AG09309 (cell line): ENCODE data around the gene FRRS1.
A peak's percentile ranks its signal among the peaks of the same experiment; 100 is the strongest.

ENCODE experiments used
- DNase-seq: peaks from one replicate; pipeline ENCODE4 v3.0.0-alpha.2; 2010; ENCODE audit warnings: low read depth
- H3K4me3 ChIP-seq: 2 replicates; pipeline ENCODE4 v1.5.1; 2011; ENCODE audit warnings: mild to moderate bottlenecking, low read depth, low read length, moderate library complexity; ENCODE audit not compliant: control insufficient read depth
- CTCF ChIP-seq: IDR thresholded peaks from 2 replicates; pipeline ENCODE4 v1.5.1; 2011; ENCODE audit warnings: mild to moderate bottlenecking, low read depth, low read length, inconsistent platforms; ENCODE audit not compliant: insufficient read depth, control insufficient read depth; ENCODE audit errors: missing control alignments

Gene FRRS1

GRCh38 chr1:99726407-99726806, 40.0 kb downstream of the FRRS1 start:
- DNase-seq, result no peak
- TF ChIP-seq CTCF, result no peak
- H3K4me3 ChIP-seq, result no peak overlapping the region

DNA sequence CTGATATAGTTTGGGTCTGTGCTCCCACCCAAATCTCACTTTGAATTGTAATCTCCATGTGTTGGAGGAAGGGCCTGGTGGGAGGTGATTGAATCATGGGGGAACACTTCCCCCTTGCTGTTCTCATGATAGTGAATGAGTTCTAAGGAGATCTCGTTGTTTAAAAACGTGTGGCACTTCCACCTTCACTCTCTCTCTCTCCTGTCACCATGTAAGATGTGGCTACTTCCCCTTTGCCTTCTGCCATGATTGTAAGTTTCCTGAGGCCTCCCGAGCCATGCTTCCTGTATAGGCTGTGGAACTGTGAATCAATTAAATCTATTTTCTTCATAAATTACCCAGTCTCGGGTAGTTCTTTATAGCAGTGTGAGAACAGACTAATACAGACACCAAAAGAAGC, 40.4 kb downstream of the FRRS1 start:
- no peak for DNase-seq
- no peak for TF ChIP-seq CTCF
- no peak overlapping the region for H3K4me3 ChIP-seq

DNA sequence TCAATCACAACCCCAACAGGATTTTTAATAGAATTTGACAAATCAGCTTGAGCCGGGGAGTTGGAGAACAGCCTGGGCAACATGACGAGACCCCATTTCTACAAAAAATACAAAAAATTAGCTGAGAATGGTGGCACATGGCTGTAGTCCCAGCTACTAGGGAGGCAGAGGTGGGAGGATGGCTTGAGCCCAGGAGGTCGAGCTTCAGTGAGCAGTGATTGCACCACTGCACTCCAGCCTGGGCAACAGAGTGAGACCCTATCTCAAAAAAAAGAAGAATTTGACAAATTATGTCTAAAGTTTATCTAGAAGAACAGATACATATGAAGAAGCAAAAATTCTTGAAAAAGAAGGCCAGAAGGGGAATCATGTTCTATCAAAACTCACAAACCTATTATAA, 43.2 kb downstream of the FRRS1 start:
- no peak overlapping the region for H3K4me3 ChIP-seq
- DNase-seq, result no peak
- no peak for TF ChIP-seq CTCF

- no peak for DNase-seq
Observed at GRCh38 chr1:99717005-99717404, 49.4 kb downstream of the FRRS1 start.

GRCh38 chr1:99713006-99713405, 53.4 kb downstream of the FRRS1 start:
- H3K4me3 ChIP-seq, result no peak overlapping the region
- TF ChIP-seq CTCF, result no peak
- DNase-seq, result no peak

More at GRCh38 chr1:99717005-99717404, 49.4 kb downstream of the FRRS1 start:
- H3K4me3 ChIP-seq, result no peak overlapping the region
- no peak for TF ChIP-seq CTCF

DNA sequence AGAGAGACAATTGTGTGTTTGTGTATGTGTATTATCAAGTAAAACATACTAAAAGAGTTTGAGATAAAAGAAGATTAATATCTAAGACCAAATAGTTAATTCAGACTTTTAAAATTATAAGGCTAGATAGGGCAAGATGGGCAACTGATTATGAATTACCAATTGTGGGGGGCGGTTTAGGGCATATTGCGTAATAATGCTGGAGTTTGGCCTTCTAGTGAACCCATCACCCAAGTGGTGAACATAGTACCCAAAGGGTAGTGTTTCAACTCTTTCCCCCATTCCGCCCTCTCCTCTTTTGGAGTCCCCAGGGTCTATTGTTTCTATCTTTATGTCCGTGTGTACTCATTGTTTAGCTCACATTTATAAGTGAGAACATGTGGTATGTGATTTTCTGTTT, 55.4 kb downstream of the FRRS1 start:
- no peak overlapping the region for H3K4me3 ChIP-seq
- no peak for DNase-seq
- no peak for TF ChIP-seq CTCF

GRCh38 chr1:99707535-99708142, 58.8 kb downstream of the FRRS1 start:
- peak; percentile 78 for TF ChIP-seq CTCF
- DNase-seq, result peak; percentile 20
- no peak overlapping the region for H3K4me3 ChIP-seq
